ENCODE results near the gene BICD1.
"Not testable (repeated sequence)": the region's sequence is repeated elsewhere in the genome, so short reads cannot be mapped to it uniquely, and the experiment has no call there.

Gene BICD1

GRCh38 chr12:32106517-32107358, at the start of gene BICD1:
BICD1 (plus strand) TSS chr12:32106847; CDS start chr12:32107332, 485 bp downstream.
- peak; percentile 92 for DNase-seq

- DNase-seq, result no peak
These were observed 45.6 kb upstream of the BICD1 start for GRCh38 chr12:32061033-32061432.

- DNase-seq, result peak; percentile 51
These were observed 43.8 kb upstream of the BICD1 start for GRCh38 chr12:32062881-32063280.

GRCh38 chr12:32063796-32064195, 42.9 kb upstream of the BICD1 start:
- no peak for DNase-seq

GRCh38 chr12:32066206-32066605, 40.4 kb upstream of the BICD1 start:
- DNase-seq, result no peak

- DNase-seq, result no peak
These were observed 37.6 kb upstream of the BICD1 start for GRCh38 chr12:32069071-32069470.

- DNase-seq, result no peak
These were observed 36.9 kb upstream of the BICD1 start for GRCh38 chr12:32069731-32070130.

GRCh38 chr12:32070370-32070769, 36.3 kb upstream of the BICD1 start:
- no peak for DNase-seq

- DNase-seq, result no peak
These were observed 34.5 kb upstream of the BICD1 start for GRCh38 chr12:32072102-32072501.

GRCh38 chr12:32074432-32074831, 32.2 kb upstream of the BICD1 start:
- DNase-seq, result no peak

GRCh38 chr12:32076941-32077340, 29.7 kb upstream of the BICD1 start:
- DNase-seq, result no peak

- DNase-seq, result no peak
These were observed 26.2 kb upstream of the BICD1 start for GRCh38 chr12:32080435-32080834.

GRCh38 chr12:32083489-32083888, 23.2 kb upstream of the BICD1 start:
- DNase-seq, result no peak

- no peak for DNase-seq
These were observed 22.5 kb upstream of the BICD1 start for GRCh38 chr12:32084017-32084688.

- DNase-seq, result no peak
These were observed 21.9 kb upstream of the BICD1 start for GRCh38 chr12:32084753-32085152.

- DNase-seq, result no peak
These were observed 19.3 kb upstream of the BICD1 start for GRCh38 chr12:32087306-32087705.

- no peak for DNase-seq
These were observed 17.5 kb upstream of the BICD1 start for GRCh38 chr12:32089156-32089555.

- DNase-seq, result no peak
These were observed 17.1 kb upstream of the BICD1 start for GRCh38 chr12:32089586-32089985.

GRCh38 chr12:32091696-32092095, 15.0 kb upstream of the BICD1 start:
- DNase-seq, result no peak

- DNase-seq, result no peak
These were observed 8.5 kb upstream of the BICD1 start for GRCh38 chr12:32098112-32098511.

- not testable (repeated sequence) for DNase-seq
These were observed 7.4 kb upstream of the BICD1 start for GRCh38 chr12:32099275-32099674.

GRCh38 chr12:32100361-32100760, 6.3 kb upstream of the BICD1 start:
- DNase-seq, result no peak

- no peak for DNase-seq
These were observed 5.8 kb upstream of the BICD1 start for GRCh38 chr12:32100888-32101287.

- no peak for DNase-seq
These were observed 4.4 kb upstream of the BICD1 start for GRCh38 chr12:32102234-32102633.
